ENCODE data around the gene MUS81.
A peak's percentile ranks its signal among the peaks of the same experiment; 100 is the strongest.

Gene MUS81

GRCh38 chr11:65857853-65858680, 2.2 kb upstream of the MUS81 start, which contains the start of gene CFL1:
CFL1 (minus strand) TSS chr11:65858180; CDS start chr11:65858099, 81 bp downstream.
- Histone ChIP-seq H3K4me1 (ENCODE audit: insufficient read depth, insufficient read length) (peaks cover 15% of the 10 kb centered on the region), H3K4me3 (ENCODE audit: insufficient read length, low read depth) (peak within 1 kb of the TSS; percentile 96), H3K9ac (ENCODE audit: insufficient read length, low read depth) (peak within 1 kb of the TSS; percentile 98), H3K27me3 (ENCODE audit: insufficient read depth, insufficient read length) (no peaks in the 10 kb centered on the region), H3K36me3 (ENCODE audit: insufficient read depth, insufficient read length, low read length) (peaks cover 64% of the 10 kb centered on the region), H3K9me3 (ENCODE audit: insufficient read depth, low read length) (no peaks in the 10 kb centered on the region)
- TF ChIP-seq SUZ12 (IDR thresholded peaks at IDR 0.05; ENCODE audit: extremely low read depth, insufficient read depth, insufficient read length) (no peak), ZNF274 (IDR thresholded peaks at IDR 0.05; ENCODE audit: low read depth, low read length) (no peak), YY1 (IDR thresholded peaks at IDR 0.05; ENCODE audit: insufficient read depth, insufficient read length) (no peak)
- peak; percentile 98 for DNase-seq (ENCODE audit: low read depth, low spot score)

- Histone ChIP-seq H3K9me3 (ENCODE audit: insufficient read depth, low read length) (no peaks in the 10 kb centered on the region), H3K36me3 (ENCODE audit: insufficient read depth, insufficient read length, low read length) (peaks cover 64% of the 10 kb centered on the region), H3K27me3 (ENCODE audit: insufficient read depth, insufficient read length) (no peaks in the 10 kb centered on the region), H3K4me1 (ENCODE audit: insufficient read depth, insufficient read length) (peaks cover 19% of the 10 kb centered on the region), H3K9ac (ENCODE audit: insufficient read length, low read depth) (peak overlapping the region; percentile 72), H3K4me3 (ENCODE audit: insufficient read length, low read depth) (peak overlapping the region; percentile 96)
- DNase-seq (ENCODE audit: low read depth, low spot score) = no peak
- TF ChIP-seq ZNF274 (IDR thresholded peaks at IDR 0.05; ENCODE audit: low read depth, low read length) = no peak
- no peak for TF ChIP-seq YY1 (IDR thresholded peaks at IDR 0.05; ENCODE audit: insufficient read depth, insufficient read length)
- no peak for TF ChIP-seq SUZ12 (IDR thresholded peaks at IDR 0.05; ENCODE audit: extremely low read depth, insufficient read depth, insufficient read length)
Measured at GRCh38 chr11:65858681-65859087, 1.5 kb upstream of the MUS81 start.

- Histone ChIP-seq H3K9me3 (ENCODE audit: insufficient read depth, low read length) (no peaks in the 10 kb centered on the region), H3K9ac (ENCODE audit: insufficient read length, low read depth) (peak overlapping the region; percentile 95), H3K36me3 (ENCODE audit: insufficient read depth, insufficient read length, low read length) (peaks cover 64% of the 10 kb centered on the region), H3K4me3 (ENCODE audit: insufficient read length, low read depth) (peak overlapping the region; percentile 98), H3K4me1 (ENCODE audit: insufficient read depth, insufficient read length) (peaks cover 19% of the 10 kb centered on the region), H3K27me3 (ENCODE audit: insufficient read depth, insufficient read length) (no peaks in the 10 kb centered on the region)
- peak; percentile 100 for DNase-seq (ENCODE audit: low read depth, low spot score)
- TF ChIP-seq ZNF274 (IDR thresholded peaks at IDR 0.05; ENCODE audit: low read depth, low read length) = no peak
- TF ChIP-seq SUZ12 (IDR thresholded peaks at IDR 0.05; ENCODE audit: extremely low read depth, insufficient read depth, insufficient read length) = no peak
- TF ChIP-seq YY1 (IDR thresholded peaks at IDR 0.05; ENCODE audit: insufficient read depth, insufficient read length) = no peak
Measured at GRCh38 chr11:65859095-65859811, 980 bp upstream of the MUS81 start.

GRCh38 chr11:65859812-65860277, 388 bp upstream of the MUS81 start:
- Histone ChIP-seq H3K4me3 (ENCODE audit: insufficient read length, low read depth) (peak overlapping the region; percentile 98), H3K9me3 (ENCODE audit: insufficient read depth, low read length) (no peaks in the 10 kb centered on the region), H3K27me3 (ENCODE audit: insufficient read depth, insufficient read length) (no peaks in the 10 kb centered on the region), H3K36me3 (ENCODE audit: insufficient read depth, insufficient read length, low read length) (peaks cover 64% of the 10 kb centered on the region), H3K9ac (ENCODE audit: insufficient read length, low read depth) (peak overlapping the region; percentile 95), H3K4me1 (ENCODE audit: insufficient read depth, insufficient read length) (peaks cover 19% of the 10 kb centered on the region)
- DNase-seq (ENCODE audit: low read depth, low spot score) = no peak
- TF ChIP-seq SUZ12 (IDR thresholded peaks at IDR 0.05; ENCODE audit: extremely low read depth, insufficient read depth, insufficient read length) = no peak

GRCh38 chr11:65861165-65861505, 902 bp downstream of the MUS81 start:
- TF ChIP-seq ZNF274 (IDR thresholded peaks at IDR 0.05; ENCODE audit: low read depth, low read length) = no peak
- no peak for TF ChIP-seq SUZ12 (IDR thresholded peaks at IDR 0.05; ENCODE audit: extremely low read depth, insufficient read depth, insufficient read length)
- no peak for TF ChIP-seq YY1 (IDR thresholded peaks at IDR 0.05; ENCODE audit: insufficient read depth, insufficient read length)
- H3K9me3 ChIP-seq (ENCODE audit: insufficient read depth, low read length) = no peaks in the 10 kb centered on the region
- H3K27me3 ChIP-seq (ENCODE audit: insufficient read depth, insufficient read length) = no peaks in the 10 kb centered on the region
- H3K9ac ChIP-seq (ENCODE audit: insufficient read length, low read depth) = peak overlapping the region; percentile 97
- peak overlapping the region; percentile 98 for H3K4me3 ChIP-seq (ENCODE audit: insufficient read length, low read depth)
- peaks cover 19% of the 10 kb centered on the region for H3K4me1 ChIP-seq (ENCODE audit: insufficient read depth, insufficient read length)
- no peak for DNase-seq (ENCODE audit: low read depth, low spot score)
- peaks cover 64% of the 10 kb centered on the region for H3K36me3 ChIP-seq (ENCODE audit: insufficient read depth, insufficient read length, low read length)

GRCh38 chr11:65861533-65862183, 1.4 kb downstream of the MUS81 start:
- Histone ChIP-seq H3K4me3 (ENCODE audit: insufficient read length, low read depth) (peak overlapping the region; percentile 98), H3K27me3 (ENCODE audit: insufficient read depth, insufficient read length) (no peaks in the 10 kb centered on the region), H3K9me3 (ENCODE audit: insufficient read depth, low read length) (no peaks in the 10 kb centered on the region), H3K4me1 (ENCODE audit: insufficient read depth, insufficient read length) (peaks cover 22% of the 10 kb centered on the region), H3K9ac (ENCODE audit: insufficient read length, low read depth) (peak overlapping the region; percentile 97), H3K36me3 (ENCODE audit: insufficient read depth, insufficient read length, low read length) (peaks cover 64% of the 10 kb centered on the region)
- no peak for DNase-seq (ENCODE audit: low read depth, low spot score)
- no peak for TF ChIP-seq SUZ12 (IDR thresholded peaks at IDR 0.05; ENCODE audit: extremely low read depth, insufficient read depth, insufficient read length)
- TF ChIP-seq YY1 (IDR thresholded peaks at IDR 0.05; ENCODE audit: insufficient read depth, insufficient read length) = no peak
- TF ChIP-seq ZNF274 (IDR thresholded peaks at IDR 0.05; ENCODE audit: low read depth, low read length) = no peak

All from NT2/D1 (cell line).